Measurements from ENCODE around the gene TRIM24.

DNA sequence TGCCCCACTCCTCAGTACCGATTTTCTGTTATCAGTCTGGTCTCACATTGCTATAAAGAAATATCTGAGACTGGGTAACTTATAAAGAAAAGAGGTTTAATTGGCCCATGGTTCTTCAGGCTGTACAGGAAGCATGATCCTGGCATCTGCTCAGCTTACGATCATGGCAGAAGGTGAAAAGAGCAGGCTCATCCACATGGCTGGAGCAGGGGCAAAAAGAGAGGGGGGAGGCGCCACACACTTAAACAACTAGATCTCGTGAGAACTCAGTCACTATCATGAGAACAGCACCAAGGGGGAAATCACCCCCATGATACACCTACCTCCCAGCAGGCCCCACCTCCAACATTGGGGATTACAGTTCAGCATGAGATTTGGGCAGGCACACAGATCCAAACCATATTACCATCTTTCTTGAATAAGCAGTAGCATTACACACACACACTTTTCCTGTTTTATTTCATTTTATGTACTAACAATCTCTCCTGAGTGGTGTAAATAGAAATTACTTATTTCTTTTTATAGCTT lies 53.3 kb downstream of the TRIM24 start:
- TF ChIP-seq, protein P1, sequence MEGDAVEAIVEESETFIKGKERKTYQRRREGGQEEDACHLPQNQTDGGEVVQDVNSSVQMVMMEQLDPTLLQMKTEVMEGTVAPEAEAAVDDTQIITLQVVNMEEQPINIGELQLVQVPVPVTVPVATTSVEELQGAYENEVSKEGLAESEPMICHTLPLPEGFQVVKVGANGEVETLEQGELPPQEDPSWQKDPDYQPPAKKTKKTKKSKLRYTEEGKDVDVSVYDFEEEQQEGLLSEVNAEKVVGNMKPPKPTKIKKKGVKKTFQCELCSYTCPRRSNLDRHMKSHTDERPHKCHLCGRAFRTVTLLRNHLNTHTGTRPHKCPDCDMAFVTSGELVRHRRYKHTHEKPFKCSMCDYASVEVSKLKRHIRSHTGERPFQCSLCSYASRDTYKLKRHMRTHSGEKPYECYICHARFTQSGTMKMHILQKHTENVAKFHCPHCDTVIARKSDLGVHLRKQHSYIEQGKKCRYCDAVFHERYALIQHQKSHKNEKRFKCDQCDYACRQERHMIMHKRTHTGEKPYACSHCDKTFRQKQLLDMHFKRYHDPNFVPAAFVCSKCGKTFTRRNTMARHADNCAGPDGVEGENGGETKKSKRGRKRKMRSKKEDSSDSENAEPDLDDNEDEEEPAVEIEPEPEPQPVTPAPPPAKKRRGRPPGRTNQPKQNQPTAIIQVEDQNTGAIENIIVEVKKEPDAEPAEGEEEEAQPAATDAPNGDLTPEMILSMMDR (IDR thresholded peaks at IDR 0.05; ENCODE audit: insufficient read depth, low read length), result no peak
- TF ChIP-seq GABPA (IDR thresholded peaks at IDR 0.05; ENCODE audit: low read depth), result no peak
- TF ChIP-seq POLR2AphosphoS5 (IDR thresholded peaks at IDR 0.05; ENCODE audit: low read depth), result no peak
- TF ChIP-seq REST (IDR thresholded peaks at IDR 0.05; ENCODE audit: insufficient replicate concordance, low read depth), result no peak
